ENCODE results near the gene BMAL1. TPM values are rescaled to one million over a fixed set of nuclear protein-coding genes. Genes with fewer than 3 reads are reported as not detected.

The BMAL1 gene
- total and polyA plus RNA-seq, 2 donors (not counting 1 experiment from before 2014, with no cell fraction given), result 10.7 to 11.2 TPM

GRCh38 chr11:13318498-13319295 is 41.1 kb downstream of the BMAL1 start:
- Histone ChIP-seq H3K9ac (ENCODE audit: insufficient read depth, low read length) (no peak overlapping the region), H3K79me2 (ENCODE audit: control insufficient read depth, insufficient read depth, low read length) (peaks cover 2% of the 10 kb centered on the region), H4K20me1 (ENCODE audit: control insufficient read depth, extremely low read depth, insufficient read depth, low read length) (no peaks in the 10 kb centered on the region), H3K9me3 (ENCODE audit: control insufficient read depth, insufficient read depth, low read depth, low read length) (no peaks in the 10 kb centered on the region), H3K4me2 (ENCODE audit: extremely low read depth, insufficient read depth, low read length) (peak overlapping the region; percentile 70), H2AFZ (ENCODE audit: low read length) (peak overlapping the region; percentile 12), H3K27ac (ENCODE audit: insufficient read depth, low read length) (no peak overlapping the region), H3K36me3 (ENCODE audit: control insufficient read depth, insufficient read depth, low read length) (no peaks in the 10 kb centered on the region), H3K4me3 (replicated peaks in 1 of 4; ENCODE audit: control extremely low read depth in 1 of 4, insufficient read depth in 1 of 4, low read depth in 3 of 4, low read length in 4 of 4) (peak overlapping the region in 2 of 4 experiments; percentile 10 to 17), H3K27me3 (ENCODE audit: control insufficient read depth, insufficient read depth, low read length) (no peaks in the 10 kb centered on the region), H3K4me1 (ENCODE audit: control insufficient read depth, extremely low read depth, insufficient read depth, low read length) (peaks cover 15% of the 10 kb centered on the region)
- no peak for DNase-seq (ENCODE audit: low read depth in 2 of 2)
- TF ChIP-seq EZH2 (IDR thresholded peaks at IDR 0.05; ENCODE audit: low read length, missing control alignments) (no peak), CTCF (conservative IDR thresholded peaks at IDR 0.05 in 1 of 2, IDR thresholded peaks at IDR 0.05 in 1 of 2; ENCODE audit: low read depth in 1 of 2, low read length in 2 of 2) (no peak)

- Histone ChIP-seq H4K20me1 (ENCODE audit: control insufficient read depth, extremely low read depth, insufficient read depth, low read length) (no peaks in the 10 kb centered on the region), H3K4me1 (ENCODE audit: control insufficient read depth, extremely low read depth, insufficient read depth, low read length) (peaks cover 14% of the 10 kb centered on the region), H3K36me3 (ENCODE audit: control insufficient read depth, insufficient read depth, low read length) (no peaks in the 10 kb centered on the region), H2AFZ (ENCODE audit: low read length) (no peak overlapping the region), H3K79me2 (ENCODE audit: control insufficient read depth, insufficient read depth, low read length) (peaks cover 2% of the 10 kb centered on the region), H3K27me3 (ENCODE audit: control insufficient read depth, insufficient read depth, low read length) (no peaks in the 10 kb centered on the region), H3K27ac (ENCODE audit: insufficient read depth, low read length) (no peak overlapping the region), H3K9me3 (ENCODE audit: control insufficient read depth, insufficient read depth, low read depth, low read length) (no peaks in the 10 kb centered on the region), H3K9ac (ENCODE audit: insufficient read depth, low read length) (no peak overlapping the region), H3K4me3 (replicated peaks in 1 of 4; ENCODE audit: control extremely low read depth in 1 of 4, insufficient read depth in 1 of 4, low read depth in 3 of 4, low read length in 4 of 4) (no peak overlapping the region), H3K4me2 (ENCODE audit: extremely low read depth, insufficient read depth, low read length) (no peak overlapping the region)
- DNase-seq (ENCODE audit: low read depth in 2 of 2), result no peak
- TF ChIP-seq EZH2 (IDR thresholded peaks at IDR 0.05; ENCODE audit: low read length, missing control alignments) (no peak), CTCF (conservative IDR thresholded peaks at IDR 0.05 in 1 of 2, IDR thresholded peaks at IDR 0.05 in 1 of 2; ENCODE audit: low read depth in 1 of 2, low read length in 2 of 2) (no peak)
Observed at GRCh38 chr11:13320688-13321087, 43.1 kb downstream of the BMAL1 start.

GRCh38 chr11:13321431-13321830 is 43.8 kb downstream of the BMAL1 start:
- TF ChIP-seq EZH2 (IDR thresholded peaks at IDR 0.05; ENCODE audit: low read length, missing control alignments) (no peak), CTCF (conservative IDR thresholded peaks at IDR 0.05 in 1 of 2, IDR thresholded peaks at IDR 0.05 in 1 of 2; ENCODE audit: low read depth in 1 of 2, low read length in 2 of 2) (no peak)
- Histone ChIP-seq H3K79me2 (ENCODE audit: control insufficient read depth, insufficient read depth, low read length) (peaks cover 2% of the 10 kb centered on the region), H3K4me3 (replicated peaks in 1 of 4; ENCODE audit: control extremely low read depth in 1 of 4, insufficient read depth in 1 of 4, low read depth in 3 of 4, low read length in 4 of 4) (no peak overlapping the region), H3K4me1 (ENCODE audit: control insufficient read depth, extremely low read depth, insufficient read depth, low read length) (peaks cover 7% of the 10 kb centered on the region), H3K27me3 (ENCODE audit: control insufficient read depth, insufficient read depth, low read length) (no peaks in the 10 kb centered on the region), H3K27ac (ENCODE audit: insufficient read depth, low read length) (no peak overlapping the region), H3K36me3 (ENCODE audit: control insufficient read depth, insufficient read depth, low read length) (no peaks in the 10 kb centered on the region), H2AFZ (ENCODE audit: low read length) (no peak overlapping the region), H3K9ac (ENCODE audit: insufficient read depth, low read length) (no peak overlapping the region), H4K20me1 (ENCODE audit: control insufficient read depth, extremely low read depth, insufficient read depth, low read length) (no peaks in the 10 kb centered on the region), H3K9me3 (ENCODE audit: control insufficient read depth, insufficient read depth, low read depth, low read length) (no peaks in the 10 kb centered on the region), H3K4me2 (ENCODE audit: extremely low read depth, insufficient read depth, low read length) (no peak overlapping the region)
- no peak for DNase-seq (ENCODE audit: low read depth in 2 of 2)

Data from fibroblast of lung (primary cell).